Measurements from ENCODE around the gene OBP2B. TPM values are rescaled to one million over a fixed set of nuclear protein-coding genes. Genes with fewer than 3 reads are reported as not detected.
"Not testable (repeated sequence)": the region's sequence is repeated elsewhere in the genome, so short reads cannot be mapped to it uniquely, and the experiment has no call there.

The OBP2B gene
- total and polyA plus RNA-seq, 11 donors: 0.38 TPM; not detected in 10

DNA sequence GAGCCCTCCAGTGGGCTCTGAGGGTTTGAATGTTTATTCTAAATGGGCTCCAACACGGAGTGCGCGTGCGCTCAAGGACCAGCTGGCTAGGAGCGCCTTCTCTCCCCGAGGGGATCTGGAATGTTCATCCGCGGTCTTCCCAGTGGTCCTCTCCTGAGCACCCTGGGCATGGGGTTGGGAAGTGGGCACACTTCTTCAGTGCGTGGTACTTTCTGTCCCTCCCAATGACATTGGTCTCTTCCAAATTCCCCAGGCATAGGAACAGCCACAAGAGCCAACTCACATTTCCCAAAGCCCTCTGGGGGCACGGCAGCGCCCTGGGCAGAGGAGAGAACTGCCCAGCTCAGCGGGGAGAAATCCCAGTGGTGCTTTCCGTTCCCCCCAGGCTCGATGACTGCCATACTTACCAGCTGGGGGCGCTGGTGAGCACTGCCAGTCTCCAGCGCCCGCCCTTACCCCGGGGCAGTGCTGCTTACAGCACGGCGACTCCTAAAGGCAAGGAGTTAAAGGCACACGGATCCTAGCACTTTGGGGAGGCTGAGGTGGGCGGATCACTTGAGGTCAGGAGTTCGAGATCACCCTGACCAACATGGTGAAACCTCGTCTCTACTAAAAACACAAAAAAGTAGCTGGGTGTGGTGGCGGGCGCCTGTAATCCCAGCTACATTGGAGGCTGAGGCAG, 29.9 kb upstream of the OBP2B start:
- TF ChIP-seq POLR2A (IDR thresholded peaks at IDR 0.05) (no peak), CTCF (IDR thresholded peaks at IDR 0.05) (peak; percentile 64 to 87 (median 78))
- ATAC-seq (peak; percentile 43 to 73 (median 65)), DNase-seq (peak; percentile 54 to 82 (median 66))
- H3K9me3 ChIP-seq: no peaks in the 10 kb centered on the region
- WGBS, 4 donors: 13 to 68% (median 15%) methylated on average over 4 to 26 of the region's 26 CpGs
- peaks cover 0 to 30% (median 21%) of the 10 kb centered on the region in 12 donors for H3K4me1 ChIP-seq
- intact Hi-C loops (cut with DNase I): loop anchor here in 6 of 10 donors (2.0 to 10.0 kb wide), 4 partner anchors 33 to 96 kb away; partner anchors contain the start of genes ABO (in 1 of the 6) and SURF6 (in 1 of the 6)
- H3K27ac ChIP-seq: peak overlapping the region; percentile 65 to 95 (median 88)
- no peaks in the 10 kb centered on the region for H3K27me3 ChIP-seq
- H3K4me3 ChIP-seq: peak overlapping the region in 11 of 12 donors; percentile 18 to 59 (median 45)
- no peaks in the 10 kb centered on the region for H3K36me3 ChIP-seq

DNA sequence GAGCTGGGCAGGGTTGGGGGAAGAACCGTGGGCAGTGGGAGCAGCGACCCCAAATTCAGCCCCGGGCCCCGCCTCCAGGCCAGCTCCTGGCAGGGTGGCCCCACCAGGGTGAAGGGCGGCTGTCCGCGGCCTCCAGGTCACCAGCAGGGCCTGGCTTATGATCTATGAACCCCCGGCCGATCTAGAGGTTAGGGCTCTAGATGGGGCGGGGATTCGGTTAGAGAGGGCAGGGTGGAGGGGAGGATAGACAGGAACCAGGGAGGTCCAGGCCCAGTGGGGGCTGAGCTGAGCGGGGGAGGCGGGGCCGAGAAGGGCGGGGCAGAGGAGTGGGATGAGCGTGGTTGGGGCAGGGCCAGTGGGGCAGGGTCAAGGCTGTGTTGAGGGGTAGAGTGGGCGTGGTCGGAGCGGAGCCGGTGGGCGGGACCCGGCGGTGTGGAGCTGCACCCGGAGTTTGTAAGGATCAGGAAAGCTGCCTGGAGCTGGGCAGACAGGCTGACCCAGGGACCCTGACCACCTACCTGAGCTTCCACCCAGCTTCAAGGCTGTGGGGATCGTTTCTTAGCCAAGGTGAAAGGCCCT, 29.3 kb upstream of the OBP2B start:
- DNase-seq: peak; percentile 88 to 94 (median 93)
- no peaks in the 10 kb centered on the region for H3K27me3 ChIP-seq
- WGBS, 4 donors: 15 to 21% (median 15%) methylated on average over 24 to 25 of the region's 25 CpGs
- TF ChIP-seq POLR2A (IDR thresholded peaks at IDR 0.05): no peak
- TF ChIP-seq CTCF (IDR thresholded peaks at IDR 0.05): no peak
- H3K9me3 ChIP-seq: no peaks in the 10 kb centered on the region
- peak; percentile 85 to 95 (median 89) for ATAC-seq
- H3K27ac ChIP-seq: peak overlapping the region; percentile 65 to 95 (median 88)
- intact Hi-C loops (cut with DNase I): loop anchor here in 6 of 10 donors (2.0 to 10.0 kb wide), 4 partner anchors 34 to 96 kb away; partner anchors contain the start of genes ABO (in 1 of the 6) and SURF6 (in 1 of the 6)
- peaks cover 0 to 30% (median 21%) of the 10 kb centered on the region in 12 donors for H3K4me1 ChIP-seq
- H3K4me3 ChIP-seq: peak overlapping the region in 11 of 12 donors; percentile 18 to 59 (median 45)
- no peaks in the 10 kb centered on the region for H3K36me3 ChIP-seq

GRCh38 chr9:133237035-133237731, 28.1 kb upstream of the OBP2B start:
- ATAC-seq (peak; percentile 7 to 63 (median 36)), DNase-seq (peak in 3 of 5 donors; percentile 53 to 74 (median 64))
- Histone ChIP-seq H3K36me3 (no peaks in the 10 kb centered on the region), H3K27me3 (no peaks in the 10 kb centered on the region), H3K9me3 (no peaks in the 10 kb centered on the region), H3K4me1 (peaks cover 0 to 30% (median 21%) of the 10 kb centered on the region in 12 donors), H3K27ac (peak overlapping the region; percentile 65 to 95 (median 88)), H3K4me3 (peak overlapping the region in 6 of 12 donors; percentile 1 to 45 (median 18))
- intact Hi-C loops (cut with DNase I): loop anchor here in 5 of 10 donors (5.0 to 10.0 kb wide), 3 partner anchors 35 to 98 kb away; partner anchors contain the start of gene SURF6 (in 1 of the 5)
- no peak for TF ChIP-seq POLR2A (IDR thresholded peaks at IDR 0.05)
- no peak for TF ChIP-seq CTCF (IDR thresholded peaks at IDR 0.05)
- WGBS, 4 donors: 44 to 55% (median 46%) methylated on average over 15 to 17 of the region's 17 CpGs

DNA sequence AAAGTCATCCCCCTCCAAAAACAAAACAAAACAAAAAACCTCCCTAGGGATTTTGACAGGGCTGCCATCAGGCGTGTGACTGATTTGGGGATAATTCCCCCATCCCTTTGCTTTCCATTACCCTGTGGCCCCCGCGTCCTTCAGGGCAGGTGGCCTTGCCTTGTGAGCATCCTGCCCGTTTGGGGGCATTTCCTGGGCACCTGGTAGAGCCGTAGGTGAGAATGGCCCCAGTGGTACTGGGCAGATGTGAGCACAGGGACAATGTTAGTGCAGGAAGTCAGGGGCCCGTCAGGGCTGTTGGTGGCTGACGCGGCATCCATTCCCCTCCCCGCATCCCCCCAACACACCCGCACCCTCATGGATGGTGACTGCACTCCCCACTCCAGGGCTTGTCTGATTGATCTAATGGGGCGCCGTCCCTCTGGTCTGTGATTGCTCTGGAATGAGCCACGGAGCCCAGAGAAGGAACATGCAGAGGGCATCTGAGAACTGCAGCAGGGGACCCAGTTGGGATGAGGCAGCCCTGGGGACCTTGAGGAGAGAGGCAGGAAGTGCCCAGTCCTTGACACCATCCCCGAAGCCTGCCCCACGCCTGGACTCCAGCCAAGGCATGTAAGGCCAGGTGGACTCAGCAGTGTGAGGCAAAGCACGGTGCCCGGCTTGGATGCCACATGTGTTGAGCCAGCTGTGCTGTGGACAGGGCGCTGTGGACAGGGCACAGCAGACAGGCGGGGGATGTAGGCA, 27.4 kb upstream of the OBP2B start:
- H3K9me3 ChIP-seq, H3K27me3 ChIP-seq, H3K36me3 ChIP-seq, ATAC-seq, DNase-seq: not testable (repeated sequence)
- H3K27ac ChIP-seq: peak overlapping the region; percentile 65 to 95 (median 88)
- intact Hi-C loops (cut with DNase I): loop anchor here in 5 of 10 donors (5.0 to 10.0 kb wide), 3 partner anchors 36 to 98 kb away; partner anchors contain the start of gene SURF6 (in 1 of the 5)
- H3K4me3 ChIP-seq: peak overlapping the region in 6 of 12 donors; percentile 4 to 45 (median 14)
- 70 to 82% (median 74%) methylated on average over 12 to 19 of the region's 19 CpGs for WGBS, 4 donors
- H3K4me1 ChIP-seq: peaks cover 0 to 30% (median 21%) of the 10 kb centered on the region in 12 donors

Measured in heart left ventricle (tissue), 16 donors.